CD4-positive, alpha-beta T cell treated with Interleukin-2 at 100 ng/mL for 4 hours (primary cell): ENCODE data around the gene SYCE3.
"Not testable (repeated sequence)": the region's sequence is repeated elsewhere in the genome, so short reads cannot be mapped to it uniquely, and the experiment has no call there.

Experiments used
- DNase-seq: peaks from one replicate; pipeline ENCODE4 v3.0.0-alpha.2; 2020; ENCODE audit warnings: low spot score

Gene SYCE3

DNA sequence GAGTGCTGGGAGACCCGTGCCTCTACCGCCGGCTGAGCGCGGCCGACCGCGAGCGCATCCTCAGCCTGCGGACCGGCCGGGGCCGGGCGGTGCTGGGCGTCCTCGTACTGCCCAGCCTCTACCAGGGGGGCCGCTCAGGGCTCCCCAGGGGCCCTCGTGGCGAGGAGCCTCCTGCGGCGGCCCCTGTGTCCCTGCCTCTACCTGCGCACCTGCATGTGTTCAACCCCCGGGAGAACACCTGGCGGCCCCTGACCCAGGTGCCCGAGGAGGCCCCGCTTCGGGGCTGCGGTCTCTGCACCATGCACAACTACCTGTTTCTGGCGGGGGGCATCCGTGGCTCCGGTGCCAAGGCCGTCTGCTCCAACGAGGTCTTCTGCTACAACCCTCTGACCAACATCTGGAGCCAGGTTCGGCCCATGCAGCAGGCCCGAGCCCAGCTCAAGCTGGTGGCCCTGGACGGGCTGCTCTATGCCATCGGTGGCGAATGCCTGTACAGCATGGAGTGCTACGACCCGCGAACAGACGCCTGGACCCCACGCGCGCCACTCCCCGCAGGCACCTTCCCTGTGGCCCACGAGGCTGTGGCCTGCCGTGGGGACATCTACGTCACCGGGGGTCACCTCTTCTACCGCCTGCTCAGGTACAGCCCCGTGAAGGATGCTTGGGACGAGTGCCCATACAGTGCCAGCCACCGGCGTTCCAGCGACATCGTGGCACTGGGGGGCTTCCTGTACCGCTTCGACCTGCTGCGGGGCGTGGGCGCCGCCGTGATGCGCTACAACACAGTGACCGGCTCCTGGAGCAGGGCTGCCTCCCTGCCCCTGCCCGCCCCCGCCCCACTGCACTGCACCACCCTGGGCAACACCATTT is 13.6 kb downstream of the SYCE3 start:
- DNase-seq, result no peak

DNA sequence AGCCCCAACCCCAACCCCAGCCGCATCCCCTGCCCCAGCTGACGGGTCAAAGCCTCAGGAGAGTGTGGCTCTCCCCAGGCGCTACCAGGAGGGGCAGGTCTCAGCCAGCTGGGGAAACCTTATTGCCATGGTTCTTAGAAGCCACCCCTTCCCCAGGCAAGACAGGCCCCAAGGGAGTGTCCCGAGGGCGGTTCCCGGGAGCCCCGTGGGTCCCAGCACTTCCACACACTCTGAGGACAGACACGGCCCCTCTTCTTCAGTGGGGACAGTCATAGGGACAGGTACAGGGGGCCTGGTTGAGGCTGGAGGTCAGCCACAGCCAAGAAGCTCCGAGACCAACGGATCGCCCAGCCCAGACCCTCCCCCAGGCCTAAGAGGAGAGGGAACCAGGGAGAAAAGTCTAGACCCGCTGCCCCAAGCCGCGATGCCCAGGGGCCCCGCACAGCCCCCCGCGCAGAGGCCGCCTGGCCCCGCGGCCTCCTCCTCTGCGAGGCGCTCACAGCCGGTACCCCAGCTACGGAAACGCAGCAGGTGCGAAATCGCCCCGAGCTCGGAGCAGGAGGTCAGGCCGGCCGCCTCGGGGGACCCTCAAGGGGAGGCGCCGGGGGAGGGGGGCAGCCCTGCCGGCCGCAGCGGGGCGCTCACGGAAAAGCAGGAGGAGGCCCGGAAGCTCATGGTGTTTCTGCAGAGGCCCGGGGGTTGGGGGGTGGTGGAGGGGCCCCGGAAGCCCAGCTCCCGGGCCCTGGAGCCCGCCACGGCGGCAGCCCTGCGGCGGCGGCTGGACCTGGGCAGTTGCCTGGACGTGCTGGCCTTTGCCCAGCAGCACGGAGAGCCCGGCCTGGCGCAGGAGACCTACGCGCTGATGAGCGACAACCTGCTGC is 14.4 kb downstream of the SYCE3 start:
- peak; percentile 58 for DNase-seq

DNA sequence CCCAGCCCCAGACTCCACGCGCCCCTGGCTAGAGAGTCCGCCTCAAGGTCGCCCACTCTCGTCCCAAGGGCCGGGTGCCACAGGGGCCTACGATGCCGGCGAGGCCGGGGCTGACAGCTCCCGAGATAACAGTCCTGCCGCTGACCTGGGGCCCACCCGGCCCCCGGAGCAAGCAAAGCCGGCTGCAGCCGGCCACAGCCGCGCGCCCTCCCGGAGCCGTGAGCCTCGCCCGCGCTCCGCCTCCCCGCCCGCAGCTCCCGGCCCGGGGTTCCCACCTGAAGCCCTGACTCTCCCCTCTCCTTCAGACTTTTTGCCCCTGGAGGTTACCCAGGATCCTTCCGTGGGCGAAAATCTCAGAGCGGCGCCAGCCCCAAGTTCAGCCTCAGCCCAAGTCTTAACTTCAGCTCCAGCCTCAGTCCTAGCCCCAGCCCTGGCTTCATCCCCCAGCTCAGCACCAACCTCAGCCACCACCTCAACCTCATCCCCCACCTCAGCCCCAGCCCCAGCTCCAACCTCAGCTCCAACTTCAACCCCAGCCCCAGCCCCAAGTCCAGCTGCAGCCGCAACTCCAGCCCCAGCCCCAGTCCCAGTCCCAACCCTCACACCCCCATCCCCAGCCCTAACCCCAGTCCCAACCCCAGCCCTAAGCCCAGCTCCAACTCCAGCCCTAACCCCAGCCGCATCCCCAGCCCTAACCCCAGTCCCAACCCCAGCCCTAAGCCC is 15.3 kb downstream of the SYCE3 start:
- no peak for DNase-seq

DNA sequence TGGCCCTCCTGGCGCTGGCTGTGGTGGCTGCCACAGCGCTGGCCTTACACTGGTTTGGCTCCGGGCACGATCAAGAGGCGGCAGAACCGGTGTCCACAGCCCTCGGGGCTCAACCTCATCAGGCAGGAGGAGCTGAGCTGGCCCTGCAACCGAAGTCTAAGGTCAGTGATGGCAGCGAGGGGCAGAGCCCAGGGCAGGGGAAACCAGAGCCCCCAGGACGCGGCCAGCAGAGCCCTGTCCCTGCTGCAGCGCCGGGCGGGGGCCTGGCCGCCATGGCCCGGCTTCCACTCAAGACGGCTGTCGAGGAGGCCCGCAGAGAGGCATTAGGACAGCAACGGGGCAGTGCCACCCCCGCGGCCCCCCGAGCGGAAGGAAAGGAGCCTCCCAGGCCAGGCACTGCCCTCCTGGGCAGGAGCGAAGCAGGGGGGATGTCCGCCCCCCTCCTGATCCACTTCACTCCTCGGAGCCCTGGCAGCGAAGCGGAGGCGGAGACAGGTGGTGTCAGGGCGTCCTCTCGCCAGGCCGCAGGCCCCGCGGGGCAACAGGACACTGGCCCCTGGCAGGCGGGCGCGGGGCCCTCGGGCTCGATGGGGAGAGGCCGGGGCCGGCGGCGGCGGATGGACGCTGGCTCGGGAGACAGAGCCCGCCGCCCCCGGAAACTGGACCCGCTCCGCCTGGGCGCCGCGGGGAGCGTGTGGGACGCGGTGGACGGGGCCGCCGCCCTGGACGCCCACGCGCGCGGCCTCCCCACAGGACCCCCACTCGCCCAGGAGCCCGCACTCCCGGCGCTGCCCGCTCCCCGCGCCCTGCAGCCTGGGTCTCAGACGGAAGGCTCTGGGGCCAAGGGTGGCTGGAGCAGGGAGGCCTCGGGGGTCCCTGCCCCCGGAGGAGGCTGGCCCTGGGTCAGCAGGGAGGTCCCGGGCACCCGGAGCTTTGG is 16.1 kb downstream of the SYCE3 start:
- DNase-seq, result no peak

DNA sequence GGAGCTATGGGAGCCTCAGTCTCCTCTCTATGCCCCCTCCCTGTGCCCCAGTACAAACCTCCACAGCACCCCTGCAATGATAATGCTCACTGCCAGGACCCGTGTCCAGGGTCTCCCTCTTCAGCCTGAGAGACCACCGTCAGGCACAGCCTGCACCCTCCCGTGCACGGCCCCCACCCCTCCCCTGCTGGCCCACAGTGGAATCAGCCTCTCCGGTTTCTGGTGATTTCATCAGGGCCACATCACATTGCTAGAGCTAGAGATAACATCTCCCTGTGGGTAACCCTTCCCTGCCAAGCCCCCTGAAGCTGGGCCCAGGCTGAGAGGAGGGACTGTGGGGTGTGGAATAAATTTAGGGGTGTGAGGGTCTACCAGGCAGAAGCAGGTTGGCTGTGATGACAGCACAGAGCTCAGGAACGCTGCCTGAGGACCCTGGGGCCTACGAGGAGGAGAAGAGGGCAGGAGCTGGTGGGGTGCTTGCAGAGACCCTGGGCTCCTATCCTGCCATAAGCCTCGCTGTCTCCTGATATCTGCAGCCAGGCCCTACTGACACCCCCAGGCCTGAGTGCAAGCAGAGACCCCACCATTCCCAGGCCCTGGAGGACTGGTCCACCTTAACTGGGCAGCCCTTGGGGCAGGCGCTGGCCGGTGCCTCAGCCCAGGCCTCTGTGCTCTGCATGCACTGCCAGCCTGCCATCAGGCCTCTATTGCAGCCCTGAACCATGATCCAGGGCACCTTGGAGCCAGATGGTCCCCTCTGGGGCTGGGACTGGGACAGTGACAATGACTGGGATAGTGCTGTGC is 17.0 kb downstream of the SYCE3 start, which contains the start of gene KLHDC7B:
KLHDC7B (plus strand) TSS at position 378 of the 804 bp plus-strand sequence; CDS start at position 723, 345 bp downstream.
- DNase-seq, result peak; percentile 44

DNA sequence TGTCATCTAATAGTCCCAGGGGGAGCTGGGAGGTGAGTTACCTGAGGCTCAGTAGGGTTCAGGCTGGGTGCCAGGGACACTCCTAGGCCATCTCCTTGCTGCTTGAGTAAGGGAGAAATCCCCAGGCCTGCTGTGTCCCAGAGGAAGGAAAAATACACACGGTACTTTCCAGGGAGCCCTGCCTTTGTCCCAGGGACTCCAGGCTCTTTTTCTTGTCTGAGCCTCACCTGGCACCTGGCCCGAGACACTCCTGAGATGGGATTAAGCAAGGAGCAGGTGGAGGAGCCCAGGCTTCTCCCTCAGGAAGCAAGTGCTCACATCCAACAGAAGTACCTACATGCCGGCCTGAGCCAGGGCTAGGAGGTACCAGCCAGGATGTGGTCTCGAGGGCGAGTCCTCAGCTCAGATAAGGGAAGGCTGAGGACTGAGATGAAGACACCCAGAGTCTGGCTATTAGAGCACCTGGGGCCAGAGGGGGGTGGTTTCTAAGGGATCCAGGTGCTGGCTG is 17.9 kb downstream of the SYCE3 start:
- DNase-seq, result no peak

DNA sequence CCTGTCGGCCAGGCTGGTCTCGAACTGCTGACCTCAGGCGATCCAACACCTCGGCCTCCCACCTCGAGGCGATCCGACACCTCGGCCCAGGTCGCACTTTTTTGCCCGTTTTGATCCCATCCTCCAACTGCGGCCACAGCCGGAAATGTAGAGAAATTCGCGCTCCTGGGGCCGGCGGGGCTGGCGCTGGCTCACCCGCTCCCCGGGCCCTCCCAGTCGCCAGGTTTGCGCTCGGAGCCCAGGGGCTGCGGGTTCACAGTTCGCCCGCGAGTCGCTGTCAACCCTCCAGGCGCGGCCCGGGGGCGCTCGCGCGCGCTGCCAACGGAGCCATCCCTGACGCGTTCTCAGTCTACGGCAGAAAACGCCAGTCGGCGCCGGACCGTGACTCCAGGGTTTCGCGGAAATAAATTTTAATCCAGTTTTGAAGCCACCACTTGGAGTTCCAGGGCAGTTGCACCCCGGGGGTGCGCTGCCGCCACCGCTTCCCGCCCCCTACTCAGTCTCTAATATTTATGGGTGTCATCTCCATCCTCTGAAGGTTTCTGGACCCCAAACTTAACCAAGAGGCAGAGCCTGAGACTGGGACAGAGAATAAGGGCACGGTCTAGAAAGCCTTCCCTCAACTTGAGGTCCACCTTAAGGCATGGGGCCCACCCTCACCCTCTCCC is 18.5 kb downstream of the SYCE3 start:
- DNase-seq, result peak; percentile 86

DNA sequence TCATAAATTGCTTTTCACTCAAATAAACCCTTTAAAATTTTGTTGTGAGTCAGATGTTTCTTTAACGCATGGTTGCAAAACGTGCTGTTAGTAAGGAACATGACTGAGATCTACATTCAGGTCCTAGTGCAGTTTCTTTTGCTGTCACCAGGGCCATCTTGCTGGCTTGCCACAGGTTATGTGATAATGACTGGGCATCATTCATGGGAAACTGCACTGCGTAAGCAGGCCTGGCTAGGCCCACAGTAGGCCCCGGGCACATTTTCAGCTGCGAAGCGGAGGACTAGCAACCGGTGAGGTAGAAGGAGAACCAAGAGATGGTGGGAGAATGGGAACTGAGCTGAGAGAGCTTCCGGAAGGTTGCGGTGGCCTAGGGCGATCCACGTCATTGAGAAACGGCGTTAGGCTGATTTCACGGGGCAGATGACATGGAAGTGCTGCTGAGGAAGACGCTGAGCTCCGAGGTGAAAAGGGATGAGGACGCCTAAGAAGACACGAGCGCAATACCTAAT is 20.2 kb downstream of the SYCE3 start:
- DNase-seq, result no peak

DNA sequence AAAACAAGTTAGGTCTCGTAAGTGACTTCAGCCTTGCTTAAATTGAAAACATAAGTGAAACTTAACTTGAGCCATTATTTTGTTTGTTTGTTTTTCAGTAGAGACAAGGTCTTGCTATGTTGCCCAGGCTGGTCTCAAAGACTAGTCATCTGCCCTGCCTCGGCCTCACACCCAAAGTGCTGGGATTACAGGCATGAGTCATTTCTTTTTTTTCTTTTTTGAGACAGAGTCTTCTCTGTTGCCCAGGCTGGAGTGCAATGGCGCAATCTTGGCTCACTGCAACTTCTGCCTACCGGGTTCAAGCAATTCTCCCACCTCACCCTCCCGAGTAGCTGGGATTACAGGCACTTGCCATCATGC is 21.1 kb downstream of the SYCE3 start:
- DNase-seq, result peak; percentile 64

DNA sequence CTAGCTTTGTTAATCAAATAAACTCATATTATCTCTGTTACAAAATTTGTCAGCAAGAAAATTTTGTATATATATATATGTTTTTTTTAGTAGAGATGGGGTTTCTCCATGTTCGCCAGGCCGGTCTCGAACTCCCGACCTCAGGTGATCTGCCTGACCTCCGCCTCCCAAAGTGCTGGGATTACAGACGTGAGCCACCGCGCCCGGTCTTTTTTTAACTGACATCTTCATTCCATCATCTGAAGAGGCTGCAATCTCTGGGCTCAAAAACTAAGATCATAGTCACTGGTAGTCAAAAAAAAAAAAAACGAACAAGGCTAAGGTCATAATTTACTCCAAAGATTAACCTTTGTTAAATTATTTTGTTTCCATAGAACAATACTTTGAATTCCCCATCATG is 22.3 kb downstream of the SYCE3 start:
- DNase-seq, result no peak

DNA sequence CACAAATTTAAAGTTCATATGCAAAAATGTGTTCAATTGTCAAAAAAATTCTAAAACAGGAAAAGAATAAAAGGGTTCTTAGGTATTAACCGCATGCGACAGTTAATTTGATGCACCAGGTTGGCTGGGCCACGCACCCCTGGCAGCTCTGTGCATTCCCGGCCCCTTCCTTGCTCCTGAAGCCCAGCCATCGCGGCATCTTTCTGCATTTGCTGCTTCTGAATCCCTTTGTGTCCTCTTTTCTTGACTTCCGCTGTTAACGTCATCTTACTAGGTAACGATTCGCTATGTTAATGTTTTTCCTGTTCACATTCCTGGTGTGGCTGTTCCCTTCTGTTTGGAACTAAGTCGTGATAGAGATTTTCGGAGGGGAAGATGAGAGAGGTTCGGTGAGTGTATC is 25.0 kb downstream of the SYCE3 start:
- no peak for DNase-seq

DNA sequence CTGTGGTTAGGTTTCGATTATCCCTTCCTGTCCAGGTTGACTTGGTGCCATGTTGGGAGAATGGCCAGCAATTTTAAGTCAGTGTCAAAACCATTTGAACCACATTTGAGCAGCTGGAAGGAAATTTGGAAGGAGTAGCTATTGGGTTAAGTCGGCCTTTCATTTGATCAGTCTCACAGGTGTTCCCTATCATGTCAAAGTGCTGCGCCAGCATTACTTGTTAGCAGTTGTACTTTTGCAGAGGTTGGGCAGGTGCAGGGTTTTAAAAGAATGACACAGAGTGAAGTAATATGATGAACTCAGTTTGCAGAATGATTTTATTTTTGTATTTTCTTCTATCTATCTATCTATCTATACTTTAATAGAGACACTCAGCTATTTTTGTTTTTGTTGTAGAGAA is 26.5 kb downstream of the SYCE3 start:
- DNase-seq, result no peak

DNA sequence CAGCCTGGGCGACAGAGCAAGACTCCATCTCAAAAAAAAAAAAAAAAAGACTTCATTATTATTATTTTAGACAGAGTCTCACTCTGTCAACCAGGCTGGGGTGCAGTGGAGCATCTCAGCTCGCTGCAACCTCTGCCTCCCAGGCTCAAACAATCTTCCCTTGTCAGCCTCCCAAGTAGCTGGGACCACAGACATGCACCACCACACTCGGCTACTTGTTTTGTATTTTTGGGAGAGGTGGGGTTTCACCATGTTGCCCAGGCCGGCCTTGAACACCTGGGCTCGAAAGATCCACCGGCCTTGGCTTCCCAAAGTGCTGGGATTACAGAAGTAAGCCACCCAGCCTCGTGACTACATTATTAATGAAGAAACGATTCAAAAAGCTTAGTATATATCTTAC is 27.6 kb downstream of the SYCE3 start:
- DNase-seq, result no peak

DNA sequence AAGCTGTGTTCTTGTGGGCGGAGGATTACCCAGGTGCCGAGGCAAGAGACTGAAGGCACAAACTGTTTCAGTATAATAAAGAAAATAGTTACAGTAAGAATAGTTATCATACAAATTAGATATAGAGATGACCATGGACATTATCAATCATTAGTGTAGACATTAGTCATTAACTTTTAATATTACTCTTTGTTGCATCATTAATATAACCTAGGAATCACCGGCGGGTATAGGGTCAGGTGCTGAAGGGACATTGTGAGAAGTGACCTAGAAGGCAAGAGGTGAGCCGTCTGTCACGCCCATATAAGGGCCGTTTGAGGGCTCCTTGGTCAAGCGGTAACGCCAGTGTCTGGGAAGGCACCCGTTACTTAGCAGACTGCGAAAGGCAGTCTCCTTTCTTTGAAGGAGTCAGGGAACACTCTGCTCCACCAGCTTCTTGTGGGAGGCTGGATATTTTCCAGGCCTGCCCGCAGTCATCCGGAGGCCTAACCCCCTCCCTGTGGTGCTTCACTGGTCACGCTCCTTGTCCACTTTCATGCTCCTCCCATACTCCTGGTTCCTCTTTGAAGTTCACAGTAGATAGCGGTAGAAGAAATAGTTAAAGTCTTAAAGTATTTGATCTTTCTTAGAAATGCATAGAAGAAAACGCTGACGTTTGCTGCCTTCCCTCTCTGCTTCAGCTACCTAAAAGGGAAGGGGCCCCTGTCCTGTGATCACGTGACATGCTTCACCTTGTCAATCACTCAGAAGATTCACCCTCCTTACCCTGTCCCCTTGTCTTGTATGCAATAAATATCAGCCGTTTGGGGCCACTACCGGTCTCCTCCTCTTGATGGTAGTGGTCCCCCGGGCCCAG is 28.6 kb downstream of the SYCE3 start:
- not testable (repeated sequence) for DNase-seq

DNA sequence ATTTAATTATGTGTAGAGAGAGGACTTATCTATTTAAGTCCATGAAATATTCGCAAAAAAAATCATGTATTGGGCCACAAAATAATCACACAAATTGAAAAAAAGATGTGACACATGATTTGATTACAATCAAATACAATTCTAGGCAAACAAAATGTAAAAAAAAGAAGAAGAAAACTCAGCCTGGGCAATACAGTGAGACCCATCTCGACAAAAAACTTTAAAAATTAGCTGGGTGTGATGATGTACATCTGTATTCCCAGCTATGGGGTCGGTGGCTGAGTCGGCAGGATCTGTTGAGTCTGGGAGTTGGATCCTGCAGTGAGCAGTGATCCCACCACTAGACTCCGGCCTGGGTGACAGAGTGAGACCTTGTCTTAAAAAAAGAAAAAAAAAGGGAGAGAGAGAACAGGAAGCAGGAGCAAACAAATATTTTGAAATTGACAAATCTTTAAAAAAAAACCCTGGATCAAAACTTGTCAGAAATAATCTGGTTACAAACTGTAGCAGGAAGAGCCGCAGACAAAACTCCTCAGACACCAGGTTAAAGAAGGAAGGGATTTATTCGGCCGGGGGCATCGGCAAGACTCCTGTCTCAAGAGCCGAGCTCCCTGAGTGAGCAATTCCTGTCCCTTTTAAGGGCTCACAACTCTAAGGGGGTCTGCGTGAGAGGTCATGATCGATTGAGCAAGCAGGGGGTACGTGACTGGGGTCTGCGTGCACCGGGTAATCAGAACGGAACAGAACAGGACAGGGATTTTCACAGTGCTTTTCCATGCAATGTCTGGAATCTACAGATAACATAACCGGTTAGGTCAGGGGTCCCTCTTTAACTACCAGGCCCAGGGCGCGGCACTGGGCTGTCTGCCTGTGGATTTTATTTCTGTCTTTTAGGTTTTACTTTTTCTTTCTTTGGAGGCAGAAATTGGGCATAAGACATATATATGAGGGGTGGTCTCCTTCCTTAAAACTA is 29.6 kb downstream of the SYCE3 start:
- no peak for DNase-seq

DNA sequence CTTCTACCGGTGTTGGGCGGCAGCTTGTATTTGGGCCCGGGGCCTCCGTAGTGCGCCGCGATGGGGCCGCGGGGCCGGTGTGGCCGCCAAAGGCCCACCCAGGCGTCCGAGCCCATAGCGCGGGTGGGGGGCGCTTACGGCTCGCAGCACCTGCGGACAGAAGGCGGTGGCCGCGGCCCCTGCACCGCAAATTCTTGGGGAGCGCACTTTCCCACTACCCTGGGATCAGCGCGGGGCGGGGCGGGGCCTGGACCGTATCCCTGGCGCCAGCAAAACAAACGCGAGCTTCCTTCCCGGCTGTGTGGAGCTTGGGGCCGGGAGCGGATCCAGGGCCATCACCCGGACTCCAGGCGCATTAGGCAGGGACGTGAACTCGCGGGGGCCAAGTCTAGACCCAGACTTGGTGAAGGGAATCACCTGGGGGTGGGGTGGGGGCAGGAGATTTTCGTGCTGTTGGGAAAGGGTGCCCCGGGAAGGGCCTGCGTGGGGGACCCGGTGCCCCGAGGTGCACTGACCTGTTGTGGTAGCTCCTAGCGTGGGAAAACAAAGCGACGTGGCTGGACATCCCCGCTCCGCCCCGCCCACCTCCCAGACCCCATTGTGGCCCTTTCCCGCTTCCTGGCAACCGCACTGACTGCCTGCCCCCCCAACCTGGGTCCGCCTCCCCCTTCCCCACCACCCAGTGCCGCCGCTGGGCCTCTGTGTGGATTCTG is 30.6 kb downstream of the SYCE3 start:
- no peak for DNase-seq

DNA sequence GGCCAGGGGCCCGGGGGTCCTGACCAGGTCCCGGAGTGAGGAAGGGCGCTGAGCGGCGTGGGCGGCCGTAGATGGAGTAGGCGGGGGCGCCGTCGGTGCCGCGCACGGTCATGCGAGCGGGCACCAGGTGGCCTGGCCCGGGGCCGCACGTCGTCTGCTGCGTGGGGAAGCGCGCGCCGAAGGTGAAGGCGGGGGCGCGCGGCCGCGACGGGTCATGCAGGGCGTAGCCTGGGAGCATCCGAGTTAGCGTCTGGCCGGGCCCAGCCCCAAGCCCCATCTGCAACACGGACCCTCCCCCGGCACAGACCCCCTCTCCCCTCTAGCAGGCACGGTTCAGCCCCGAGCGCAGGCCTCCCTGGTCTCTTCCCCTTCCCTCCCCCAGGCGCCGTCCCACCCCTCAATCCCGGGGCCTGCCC is 31.2 kb downstream of the SYCE3 start:
- peak; percentile 66 for DNase-seq
